ENCODE data around the gene IL6.

GRCh38 chr7:22683379-22683778, 43.6 kb upstream of the IL6 start:
- no peak for TF ChIP-seq CTCF (IDR thresholded peaks at IDR 0.05; ENCODE audit: low read length)
- no peak for TF ChIP-seq EZH2phosphoT487 (IDR thresholded peaks at IDR 0.05; ENCODE audit: low read length)
- TF ChIP-seq EZH2 (optimal IDR thresholded peaks at IDR 0.05; ENCODE audit: low read depth, low read length), result no peak

Measured in MM.1S (cell line).